ENCODE results near the gene CNOT11. TPM values are rescaled to one million over a fixed set of nuclear protein-coding genes. Genes with fewer than 3 reads are reported as not detected.

The CNOT11 gene
- total and polyA plus RNA-seq, 2 of the 8 experiments (the other 6 are each of a cell fraction or from before 2014, with no cell fraction given), result 41.5 to 54.6 TPM

DNA sequence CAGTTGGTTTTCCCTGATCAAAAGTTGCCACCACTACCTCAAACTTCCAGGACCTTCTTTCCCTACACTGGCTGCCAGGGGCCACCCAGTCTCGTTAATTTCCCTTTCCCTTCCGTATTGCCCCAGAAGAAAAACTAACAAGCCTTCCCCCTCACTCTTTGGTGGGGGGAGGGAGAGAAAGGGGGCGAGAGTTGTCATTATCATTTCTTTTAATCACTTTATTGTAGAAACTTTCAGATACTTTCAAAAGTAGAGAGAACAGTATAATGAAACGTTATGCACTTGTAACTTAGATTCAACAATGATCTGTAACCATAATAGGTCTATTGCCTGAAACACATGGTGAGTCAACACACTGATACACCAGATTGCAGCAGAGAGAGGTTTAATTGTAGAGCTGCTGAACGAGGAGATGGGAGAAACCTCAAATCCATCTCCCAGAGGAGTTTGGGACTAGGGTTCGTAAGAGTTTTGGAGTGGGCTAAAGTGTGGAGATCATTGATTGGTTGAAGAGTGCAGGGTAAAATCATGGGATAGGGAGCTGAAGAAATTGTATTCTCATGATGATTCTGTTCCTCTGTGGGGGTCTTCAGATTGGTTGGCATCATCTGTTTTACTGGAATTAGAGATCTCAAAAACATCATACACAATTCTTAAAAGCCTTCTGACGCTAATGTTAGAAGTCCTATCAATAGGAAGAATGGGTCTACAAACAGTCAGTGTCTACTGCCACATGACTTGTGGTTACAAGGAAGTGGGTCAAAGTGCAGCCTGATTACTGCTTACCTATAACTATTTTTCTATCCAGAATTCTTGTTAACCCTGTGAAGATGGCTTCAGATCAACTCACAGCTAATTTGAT, 58.4 kb downstream of the CNOT11 start:
- Histone ChIP-seq H2BK15ac (ENCODE audit: low read length) (no peak overlapping the region), H4K91ac (replicated peaks; ENCODE audit: insufficient read length, low read length) (no peak overlapping the region), H3K4me2 (ENCODE audit: insufficient read depth in 1 of 2, low read depth in 2 of 2, low read length in 2 of 2) (no peak overlapping the region), H3K9ac (replicated peaks in 1 of 4; ENCODE audit: extremely low read depth in 1 of 4, low read depth in 3 of 4, low read length in 3 of 4) (no peak overlapping the region), H3K79me1 (ENCODE audit: low read depth, low read length) (0 out of 2 replicates have a peak, but pooled peaks cover 4% of the 10 kb centered on the region), H2AFZ (ENCODE audit: low read length) (no peak overlapping the region; the same call in 1 of the 2 replicates), H3K18ac (ENCODE audit: extremely low read depth, low read length) (no peak overlapping the region), H3K9me3 (ENCODE audit: insufficient read depth in 2 of 2, low read depth in 1 of 2, low read length in 1 of 2) (no peaks in the 10 kb centered on the region), H3K23ac (ENCODE audit: insufficient read length) (no peak overlapping the region), H3K4me1 (replicated peaks in 1 of 4; ENCODE audit: control insufficient read depth in 3 of 4, insufficient read depth in 4 of 4, low read length in 3 of 4) (peaks cover 3 to 11% (median 5%) of the 10 kb centered on the region in 4 experiments), H2AK5ac (ENCODE audit: low read depth, low read length) (no peak overlapping the region), H3K79me2 (ENCODE audit: control insufficient read depth in 1 of 2, insufficient read depth in 2 of 2, low read length in 2 of 2) (peaks cover 0 to 24% of the 10 kb centered on the region in 2 experiments; a peak in 2 of 4 replicates), H2BK5ac (ENCODE audit: low read depth, low read length) (no peak overlapping the region), H2BK12ac (ENCODE audit: low read depth, low read length) (no peak overlapping the region), H3K23me2 (ENCODE audit: low read depth, low read length) (peaks cover 12% of the 10 kb centered on the region; the same call in 1 of the 2 replicates), H4K5ac (ENCODE audit: insufficient read length, low read depth, low read length) (no peak overlapping the region), H3K4me3 (ENCODE audit: extremely low read depth in 1 of 4, insufficient read depth in 2 of 4, low read depth in 3 of 4, low read length in 4 of 4) (no peak overlapping the region), H3K27me3 (replicated peaks in 1 of 4; ENCODE audit: control insufficient read depth in 3 of 4, extremely low read depth in 1 of 4, insufficient read depth in 3 of 4, low read length in 3 of 4) (peaks cover 0 to 9% (median 0%) of the 10 kb centered on the region in 4 experiments; a peak in 3 of 7 replicates), H2BK20ac (ENCODE audit: low read length) (no peak overlapping the region), H3K56ac (replicated peaks; ENCODE audit: insufficient read length, low read depth, low read length) (no peak overlapping the region), H3K27ac (ENCODE audit: low read depth, low read length) (no peak overlapping the region), H4K20me1 (replicated peaks in 1 of 2; ENCODE audit: control insufficient read depth in 1 of 2, insufficient read depth in 2 of 2, low read length in 2 of 2) (peaks cover 12 to 13% of the 10 kb centered on the region in 2 experiments), H2BK120ac (replicated peaks; ENCODE audit: low read depth, low read length) (no peak overlapping the region), H3K4ac (replicated peaks; ENCODE audit: insufficient read length, low read depth, low read length) (no peak overlapping the region), H3K14ac (ENCODE audit: insufficient read length) (no peak overlapping the region), H3K36me3 (ENCODE audit: control insufficient read depth in 2 of 4, insufficient read depth in 4 of 4, low read length in 3 of 4) (peaks cover 0 to 3% (median 0%) of the 10 kb centered on the region in 4 experiments; a peak in 1 of 8 replicates), H4K8ac (ENCODE audit: extremely low read depth, insufficient read depth, low read length) (no peak overlapping the region)
- ChIA-PET POLR2A (ENCODE audit: partially characterized antibody) (no interaction called here), CTCF (ENCODE audit: partially characterized antibody) (interaction anchor here (1.1 to 3.0 kb wide), 4 partner anchors 20 to 76 kb away, joined by 3 to 7 read pairs (median 4); partner anchors contain the start of gene CREG2)
- 82% methylated on average over 7 of the region's 7 CpGs; no CpG with 5 or more reads in 1 of the 2 experiments for WGBS, 2 experiments (ENCODE audit: extremely low coverage in 1 of 2, insufficient coverage in 1 of 2, insufficient read length in 1 of 2, insufficient replicate concordance in 2 of 2, low coverage in 1 of 2, low lambda C conversion rate in 2 of 2, missing lambda C conversion rate in 1 of 2)
- no peak for DNase-seq (ENCODE audit: low read depth in 1 of 2, low spot score in 2 of 2)
- FAIRE-seq, result no peak
- TF ChIP-seq RBBP5 (IDR thresholded peaks at IDR 0.05; ENCODE audit: borderline replicate concordance, low read depth, low read length), result no peak
- TF ChIP-seq TCF12 (IDR thresholded peaks at IDR 0.05; ENCODE audit: low read depth, low read length), result no peak
- no peak for TF ChIP-seq SIRT6 (IDR thresholded peaks at IDR 0.05; ENCODE audit: low read length)
- TF ChIP-seq CBX8 (IDR thresholded peaks at IDR 0.05; ENCODE audit: borderline replicate concordance, low read depth, low read length), result no peak
- no peak for TF ChIP-seq NRF1 (IDR thresholded peaks at IDR 0.05; ENCODE audit: low read depth, low read length)
- TF ChIP-seq ZNF274 (IDR thresholded peaks at IDR 0.05; ENCODE audit: borderline replicate concordance, extremely low read depth, low read length), result no peak
- TF ChIP-seq KDM1A (IDR thresholded peaks at IDR 0.05; ENCODE audit: borderline replicate concordance, low read length), result no peak
- no peak for TF ChIP-seq POLR2AphosphoS5 (IDR thresholded peaks at IDR 0.05; ENCODE audit: low read depth, low read length)
- TF ChIP-seq GABPA (IDR thresholded peaks at IDR 0.05; ENCODE audit: borderline replicate concordance, insufficient read depth, low read length), result no peak
- no peak for TF ChIP-seq YY1 (IDR thresholded peaks at IDR 0.05; ENCODE audit: low read depth, low read length)
- TF ChIP-seq SP4 (IDR thresholded peaks at IDR 0.05; ENCODE audit: low read length), result no peak
- no peak for TF ChIP-seq MAFK (IDR thresholded peaks at IDR 0.05; ENCODE audit: low read depth, low read length)
